Natural killer cell (primary cell): ENCODE results near the gene MUC5B. TPM values are rescaled to one million over a fixed set of nuclear protein-coding genes. Genes with fewer than 3 reads are reported as not detected.

ENCODE experiments used
- ATAC-seq, 3 donors: fragments of 150-1000 bp in 2 of 3; fragments of 200-7000 bp in 1 of 3; cut with Tn5 transposase; 1 replicate in 1 of 3; 2 replicates in 2 of 3; pipeline ENCODE4 v1.10.0; 2021; ENCODE audit warnings: mild to moderate bottlenecking in 2 of 3, moderate library complexity in 2 of 3
- DNase-seq, 2 donors: peaks; one replicate each; pipeline versions ENCODE4 v3.0.0 to v3.0.0-alpha.2; 2013 to 2021; ENCODE audit warnings: mixed read lengths in 1 of 2
- H3K27ac ChIP-seq: one replicate; pipeline ENCODE4 v1.5.1; 2013; ENCODE audit warnings: mild to moderate bottlenecking, low read length
- H3K27me3 ChIP-seq: one replicate; pipeline ENCODE4 v1.6.1; 2013; ENCODE audit warnings: low read length; ENCODE audit not compliant: control insufficient read depth, insufficient read depth
- H3K36me3 ChIP-seq: one replicate; pipeline ENCODE4 v1.6.1; 2013; ENCODE audit warnings: low read length; ENCODE audit not compliant: control insufficient read depth, insufficient read depth
- H3K4me1 ChIP-seq: one replicate; pipeline ENCODE4 v1.6.1; 2013; ENCODE audit warnings: low read length; ENCODE audit not compliant: control insufficient read depth, insufficient read depth
- H3K4me3 ChIP-seq: one replicate; pipeline ENCODE4 v1.5.1; 2013; ENCODE audit warnings: low read length
- H3K9me3 ChIP-seq: one replicate; pipeline ENCODE4 v1.6.1; 2013; ENCODE audit warnings: low read length; ENCODE audit not compliant: control insufficient read depth, insufficient read depth
- H3K27ac Mint-ChIP-seq, 2 donors: one replicate each; pipeline ENCODE4 v1.8.0; 2022; ENCODE audit warnings: mild to moderate bottlenecking in 2 of 2, mixed read lengths in 2 of 2, moderate library complexity in 1 of 2
- H3K27me3 Mint-ChIP-seq, 2 donors: one replicate each; pipeline ENCODE4 v1.8.0; 2022; ENCODE audit warnings: low read depth in 2 of 2, mixed read lengths in 2 of 2
- H3K36me3 Mint-ChIP-seq: one replicate; pipeline ENCODE4 v1.8.0; 2022; ENCODE audit warnings: mixed read lengths
- H3K4me1 Mint-ChIP-seq, 2 donors: one replicate each; pipeline ENCODE4 v1.8.0; 2022; ENCODE audit warnings: mixed read lengths in 2 of 2
- H3K4me3 Mint-ChIP-seq: one replicate; pipeline ENCODE4 v1.8.0; 2022; ENCODE audit warnings: mild to moderate bottlenecking, moderate library complexity, mixed read lengths
- H3K9me3 Mint-ChIP-seq, 2 donors: one replicate each; pipeline ENCODE4 v1.8.0; 2022; ENCODE audit warnings: mixed read lengths in 2 of 2
- WGBS: methylation state at CpG from one replicate; pipeline ENCODE4 v1.1.7; 2013; ENCODE audit warnings: missing lambda C conversion rate; ENCODE audit not compliant: insufficient coverage; 5-methylcytosine and 5-hydroxymethylcytosine counted together
- intact Hi-C: fragments of 100-400 bp; cut with micrococcal nuclease; formaldehyde crosslinking; loops from one replicate; pipeline ENCODE4 v1.14.2; 2022
- total RNA-seq, 4 donors: library from RNA; stranded (reverse); fragments of 120-200 nt in 1 of 4; gene quantifications; one replicate each; pipeline versions ENCODE4 v1.2.3 to v1.2.4, GENCODE V29; 2013 to 2022
- TF ChIP-seq, protein P1 (sequence below): fragments of 200-600 bp; IDR thresholded peaks from one replicate; pipeline ENCODE4 v1.8.0; 2022; ENCODE audit warnings: antibody characterized with exemption

The MUC5B gene
- total RNA-seq, 3 donors from 2014 or later (not counting 1 experiment from before 2014, with no cell fraction given): not detected

DNA sequence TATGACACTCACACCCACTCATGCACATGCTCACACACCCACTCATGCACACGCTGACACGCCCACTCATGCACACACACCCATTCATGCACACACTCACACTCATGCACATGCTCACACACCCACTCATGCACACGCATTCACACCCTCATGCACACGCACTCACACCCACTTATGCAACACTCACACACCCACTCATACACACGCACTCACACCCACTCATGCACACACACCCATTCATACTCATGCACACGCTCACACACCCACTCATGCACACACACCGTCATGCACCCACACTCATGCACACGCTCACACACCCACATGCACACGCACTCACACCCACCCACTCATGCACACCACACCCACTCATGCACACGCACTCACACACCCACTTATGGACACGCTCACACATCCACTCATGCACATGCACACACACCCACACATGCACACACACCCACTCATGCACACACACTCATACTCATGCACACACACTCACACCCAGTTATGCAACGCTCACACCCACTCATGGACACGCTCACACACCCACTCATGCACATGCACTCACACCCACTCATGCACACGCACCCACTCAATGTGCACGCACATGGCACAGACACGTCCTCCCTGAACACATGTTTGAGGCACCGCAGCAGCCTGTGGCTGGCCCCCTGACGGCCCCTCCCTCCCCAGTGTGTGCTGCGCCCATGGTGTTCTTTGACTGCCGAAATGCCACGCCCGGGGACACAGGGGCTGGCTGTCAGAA lies 47.2 kb upstream of the MUC5B start:
- Histone ChIP-seq H3K27ac (no peak overlapping the region), H3K27me3 (no peaks in the 10 kb centered on the region), H3K36me3 (no peaks in the 10 kb centered on the region), H3K4me3 (no peak overlapping the region), H3K4me1 (no peaks in the 10 kb centered on the region), H3K9me3 (no peaks in the 10 kb centered on the region)
- H3K4me1 Mint-ChIP-seq: no peaks in the 10 kb centered on the region
- WGBS: 92% methylated on average over 22 of the region's 22 CpGs
- ATAC-seq (no peak), DNase-seq (no peak)
- H3K27ac Mint-ChIP-seq: no peak overlapping the region
- H3K36me3 Mint-ChIP-seq: no peaks in the 10 kb centered on the region
- no peaks in the 10 kb centered on the region for H3K27me3 Mint-ChIP-seq
- TF ChIP-seq, protein P1, sequence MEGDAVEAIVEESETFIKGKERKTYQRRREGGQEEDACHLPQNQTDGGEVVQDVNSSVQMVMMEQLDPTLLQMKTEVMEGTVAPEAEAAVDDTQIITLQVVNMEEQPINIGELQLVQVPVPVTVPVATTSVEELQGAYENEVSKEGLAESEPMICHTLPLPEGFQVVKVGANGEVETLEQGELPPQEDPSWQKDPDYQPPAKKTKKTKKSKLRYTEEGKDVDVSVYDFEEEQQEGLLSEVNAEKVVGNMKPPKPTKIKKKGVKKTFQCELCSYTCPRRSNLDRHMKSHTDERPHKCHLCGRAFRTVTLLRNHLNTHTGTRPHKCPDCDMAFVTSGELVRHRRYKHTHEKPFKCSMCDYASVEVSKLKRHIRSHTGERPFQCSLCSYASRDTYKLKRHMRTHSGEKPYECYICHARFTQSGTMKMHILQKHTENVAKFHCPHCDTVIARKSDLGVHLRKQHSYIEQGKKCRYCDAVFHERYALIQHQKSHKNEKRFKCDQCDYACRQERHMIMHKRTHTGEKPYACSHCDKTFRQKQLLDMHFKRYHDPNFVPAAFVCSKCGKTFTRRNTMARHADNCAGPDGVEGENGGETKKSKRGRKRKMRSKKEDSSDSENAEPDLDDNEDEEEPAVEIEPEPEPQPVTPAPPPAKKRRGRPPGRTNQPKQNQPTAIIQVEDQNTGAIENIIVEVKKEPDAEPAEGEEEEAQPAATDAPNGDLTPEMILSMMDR: no peak
- H3K9me3 Mint-ChIP-seq: peaks cover 3 to 6% of the 10 kb centered on the region in 2 donors
- no peak overlapping the region for H3K4me3 Mint-ChIP-seq
- intact Hi-C loops: no loop called here

GRCh38 chr11:1176224-1177019 lies 46.4 kb upstream of the MUC5B start:
- Mint-ChIP-seq H3K36me3 (no peaks in the 10 kb centered on the region), H3K27me3 (no peaks in the 10 kb centered on the region)
- no peak for ATAC-seq

DNA sequence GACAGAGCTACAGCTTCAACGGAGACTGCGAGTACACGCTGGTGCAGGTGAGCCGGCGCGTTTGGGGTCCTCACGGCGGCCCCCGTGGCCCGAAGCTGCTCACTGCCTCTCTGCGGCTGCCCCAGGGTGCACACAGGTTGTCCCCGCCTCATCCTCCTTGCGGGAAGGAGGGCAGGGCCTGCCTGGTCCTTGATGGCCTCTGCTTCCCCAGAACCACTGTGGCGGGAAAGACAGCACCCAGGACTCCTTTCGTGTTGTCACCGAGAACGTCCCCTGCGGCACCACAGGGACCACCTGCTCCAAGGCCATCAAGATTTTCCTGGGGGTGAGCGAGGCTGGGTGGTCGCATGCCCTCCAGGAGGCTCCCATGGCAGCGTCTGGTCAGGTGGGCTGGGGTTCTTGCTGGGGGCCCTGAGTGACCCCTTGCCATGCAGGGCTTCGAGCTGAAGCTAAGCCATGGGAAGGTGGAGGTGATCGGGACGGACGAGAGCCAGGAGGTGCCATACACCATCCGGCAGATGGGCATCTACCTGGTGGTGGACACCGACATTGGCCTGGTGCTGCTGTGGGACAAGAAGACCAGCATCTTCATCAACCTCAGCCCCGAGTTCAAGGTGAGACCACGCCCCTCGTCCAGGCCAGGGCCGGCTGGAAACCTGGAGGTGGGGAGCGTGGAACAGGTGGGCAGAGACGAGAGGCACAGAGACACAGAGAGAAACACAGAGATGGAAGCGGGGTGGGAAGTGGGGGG lies 45.7 kb upstream of the MUC5B start:
- Mint-ChIP-seq H3K4me1 (no peaks in the 10 kb centered on the region), H3K27ac (no peak overlapping the region), H3K4me3 (no peak overlapping the region), H3K27me3 (no peaks in the 10 kb centered on the region), H3K36me3 (no peaks in the 10 kb centered on the region), H3K9me3 (no peaks in the 10 kb centered on the region)
- no peaks in the 10 kb centered on the region for H3K27me3 ChIP-seq
- H3K27ac ChIP-seq: no peak overlapping the region
- ATAC-seq: no peak
- intact Hi-C loops: no loop called here
- H3K4me1 ChIP-seq: no peaks in the 10 kb centered on the region
- no peak for DNase-seq
- H3K36me3 ChIP-seq: no peaks in the 10 kb centered on the region
- H3K9me3 ChIP-seq: no peaks in the 10 kb centered on the region
- 91% methylated on average over 34 of the region's 34 CpGs for WGBS
- TF ChIP-seq, protein P1: no peak
- H3K4me3 ChIP-seq: no peak overlapping the region

More at GRCh38 chr11:1176224-1177019, 46.4 kb upstream of the MUC5B start:
- Histone ChIP-seq H3K9me3 (no peaks in the 10 kb centered on the region), H3K36me3 (no peaks in the 10 kb centered on the region), H3K27me3 (no peaks in the 10 kb centered on the region), H3K4me1 (no peaks in the 10 kb centered on the region), H3K4me3 (no peak overlapping the region), H3K27ac (no peak overlapping the region)
- Mint-ChIP-seq H3K4me3 (no peak overlapping the region), H3K27ac (no peak overlapping the region), H3K9me3 (peaks cover 0 to 2% of the 10 kb centered on the region in 2 donors), H3K4me1 (no peaks in the 10 kb centered on the region)
- intact Hi-C loops: no loop called here
- 94% methylated on average over 32 of the region's 32 CpGs for WGBS
- TF ChIP-seq, protein P1: no peak
- DNase-seq: no peak
